Activated CD4-positive, alpha-beta T cell treated with anti-CD3 and anti-CD28 coated beads for 1 hour (primary cell): ENCODE data around the gene ITPRID1.

Source experiments
- DNase-seq: peaks from one replicate; pipeline ENCODE4 v3.0.0-alpha.2; 2020

Gene ITPRID1

GRCh38 chr7:31705377-31705776 lies 191.5 kb downstream of the ITPRID1 start:
- DNase-seq: no peak

- no peak for DNase-seq
Measured at GRCh38 chr7:31707089-31707488, 193.2 kb downstream of the ITPRID1 start.
